ENCODE results near the gene CERS6.

DNA sequence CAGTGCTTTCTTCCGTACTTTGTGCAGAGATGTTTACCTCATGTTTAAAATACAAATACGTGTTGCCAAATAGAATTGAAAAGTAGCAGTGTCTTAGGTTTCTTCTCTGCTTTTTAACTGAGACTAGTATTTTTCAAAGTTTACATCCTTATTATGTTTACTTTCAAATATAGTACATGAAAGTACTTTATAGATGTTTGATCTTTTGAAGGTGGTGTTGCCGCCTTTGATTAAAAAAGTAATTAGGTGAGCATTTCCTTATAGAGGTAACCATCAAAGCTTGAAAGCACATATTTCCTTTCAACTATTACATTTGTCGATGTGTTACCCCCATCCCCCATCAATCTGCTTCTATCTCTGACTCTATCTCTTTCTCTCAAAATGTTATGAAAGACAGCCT is 87.0 kb downstream of the CERS6 start:
- TF ChIP-seq, protein P1, sequence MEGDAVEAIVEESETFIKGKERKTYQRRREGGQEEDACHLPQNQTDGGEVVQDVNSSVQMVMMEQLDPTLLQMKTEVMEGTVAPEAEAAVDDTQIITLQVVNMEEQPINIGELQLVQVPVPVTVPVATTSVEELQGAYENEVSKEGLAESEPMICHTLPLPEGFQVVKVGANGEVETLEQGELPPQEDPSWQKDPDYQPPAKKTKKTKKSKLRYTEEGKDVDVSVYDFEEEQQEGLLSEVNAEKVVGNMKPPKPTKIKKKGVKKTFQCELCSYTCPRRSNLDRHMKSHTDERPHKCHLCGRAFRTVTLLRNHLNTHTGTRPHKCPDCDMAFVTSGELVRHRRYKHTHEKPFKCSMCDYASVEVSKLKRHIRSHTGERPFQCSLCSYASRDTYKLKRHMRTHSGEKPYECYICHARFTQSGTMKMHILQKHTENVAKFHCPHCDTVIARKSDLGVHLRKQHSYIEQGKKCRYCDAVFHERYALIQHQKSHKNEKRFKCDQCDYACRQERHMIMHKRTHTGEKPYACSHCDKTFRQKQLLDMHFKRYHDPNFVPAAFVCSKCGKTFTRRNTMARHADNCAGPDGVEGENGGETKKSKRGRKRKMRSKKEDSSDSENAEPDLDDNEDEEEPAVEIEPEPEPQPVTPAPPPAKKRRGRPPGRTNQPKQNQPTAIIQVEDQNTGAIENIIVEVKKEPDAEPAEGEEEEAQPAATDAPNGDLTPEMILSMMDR (conservative IDR thresholded peaks at IDR 0.05; ENCODE audit: low read depth in 2 of 2): no peak
- no peak for TF ChIP-seq EZH2 (IDR thresholded peaks at IDR 0.05; ENCODE audit: low read depth, unreplicated experiment)
- no peak for TF ChIP-seq CREB1 (CRISPR knock-in tag; IDR thresholded peaks at IDR 0.05; ENCODE audit: low read depth)
- TF ChIP-seq EZH2phosphoT487 (IDR thresholded peaks at IDR 0.05; ENCODE audit: unreplicated experiment): no peak
- TF ChIP-seq, protein P2, sequence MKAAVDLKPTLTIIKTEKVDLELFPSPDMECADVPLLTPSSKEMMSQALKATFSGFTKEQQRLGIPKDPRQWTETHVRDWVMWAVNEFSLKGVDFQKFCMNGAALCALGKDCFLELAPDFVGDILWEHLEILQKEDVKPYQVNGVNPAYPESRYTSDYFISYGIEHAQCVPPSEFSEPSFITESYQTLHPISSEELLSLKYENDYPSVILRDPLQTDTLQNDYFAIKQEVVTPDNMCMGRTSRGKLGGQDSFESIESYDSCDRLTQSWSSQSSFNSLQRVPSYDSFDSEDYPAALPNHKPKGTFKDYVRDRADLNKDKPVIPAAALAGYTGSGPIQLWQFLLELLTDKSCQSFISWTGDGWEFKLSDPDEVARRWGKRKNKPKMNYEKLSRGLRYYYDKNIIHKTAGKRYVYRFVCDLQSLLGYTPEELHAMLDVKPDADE (IDR thresholded peaks at IDR 0.05): no peak
- TF ChIP-seq POLR2AphosphoS5 (IDR thresholded peaks at IDR 0.05; ENCODE audit: low read depth): no peak
- no peak for TF ChIP-seq REST (IDR thresholded peaks at IDR 0.05; ENCODE audit: unreplicated experiment)
